D341Med (cell line): ENCODE measurements around the gene ADAM22.
A peak's percentile ranks its signal among the peaks of the same experiment; 100 is the strongest.
"Not testable (repeated sequence)": the region's sequence is repeated elsewhere in the genome, so short reads cannot be mapped to it uniquely, and the experiment has no call there.

ENCODE experiments used
- DNase-seq: peaks from one replicate; pipeline ENCODE4 v3.0.0; 2012; ENCODE audit warnings: low spot score

The ADAM22 gene, protein sequence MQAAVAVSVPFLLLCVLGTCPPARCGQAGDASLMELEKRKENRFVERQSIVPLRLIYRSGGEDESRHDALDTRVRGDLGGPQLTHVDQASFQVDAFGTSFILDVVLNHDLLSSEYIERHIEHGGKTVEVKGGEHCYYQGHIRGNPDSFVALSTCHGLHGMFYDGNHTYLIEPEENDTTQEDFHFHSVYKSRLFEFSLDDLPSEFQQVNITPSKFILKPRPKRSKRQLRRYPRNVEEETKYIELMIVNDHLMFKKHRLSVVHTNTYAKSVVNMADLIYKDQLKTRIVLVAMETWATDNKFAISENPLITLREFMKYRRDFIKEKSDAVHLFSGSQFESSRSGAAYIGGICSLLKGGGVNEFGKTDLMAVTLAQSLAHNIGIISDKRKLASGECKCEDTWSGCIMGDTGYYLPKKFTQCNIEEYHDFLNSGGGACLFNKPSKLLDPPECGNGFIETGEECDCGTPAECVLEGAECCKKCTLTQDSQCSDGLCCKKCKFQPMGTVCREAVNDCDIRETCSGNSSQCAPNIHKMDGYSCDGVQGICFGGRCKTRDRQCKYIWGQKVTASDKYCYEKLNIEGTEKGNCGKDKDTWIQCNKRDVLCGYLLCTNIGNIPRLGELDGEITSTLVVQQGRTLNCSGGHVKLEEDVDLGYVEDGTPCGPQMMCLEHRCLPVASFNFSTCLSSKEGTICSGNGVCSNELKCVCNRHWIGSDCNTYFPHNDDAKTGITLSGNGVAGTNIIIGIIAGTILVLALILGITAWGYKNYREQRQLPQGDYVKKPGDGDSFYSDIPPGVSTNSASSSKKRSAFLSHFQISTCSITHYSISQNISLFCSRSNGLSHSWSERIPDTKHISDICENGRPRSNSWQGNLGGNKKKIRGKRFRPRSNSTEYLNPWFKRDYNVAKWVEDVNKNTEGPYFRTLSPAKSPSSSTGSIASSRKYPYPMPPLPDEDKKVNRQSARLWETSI

GRCh38 chr7:87933953-87934698, at the start of gene ADAM22:
TSS of gene ADAM22 (plus strand) at chr7:87934251. CDS start at chr7:87934466, 215 bp downstream.
- DNase-seq = peak; percentile 96

- DNase-seq = no peak
Measured at GRCh38 chr7:87885018-87885417, 49.0 kb upstream of the ADAM22 start.

GRCh38 chr7:87886875-87887274, 47.2 kb upstream of the ADAM22 start:
- no peak for DNase-seq

- no peak for DNase-seq
Measured at GRCh38 chr7:87895363-87895762, 38.7 kb upstream of the ADAM22 start.

- DNase-seq = no peak
Measured at GRCh38 chr7:87899255-87899654, 34.8 kb upstream of the ADAM22 start.

DNA sequence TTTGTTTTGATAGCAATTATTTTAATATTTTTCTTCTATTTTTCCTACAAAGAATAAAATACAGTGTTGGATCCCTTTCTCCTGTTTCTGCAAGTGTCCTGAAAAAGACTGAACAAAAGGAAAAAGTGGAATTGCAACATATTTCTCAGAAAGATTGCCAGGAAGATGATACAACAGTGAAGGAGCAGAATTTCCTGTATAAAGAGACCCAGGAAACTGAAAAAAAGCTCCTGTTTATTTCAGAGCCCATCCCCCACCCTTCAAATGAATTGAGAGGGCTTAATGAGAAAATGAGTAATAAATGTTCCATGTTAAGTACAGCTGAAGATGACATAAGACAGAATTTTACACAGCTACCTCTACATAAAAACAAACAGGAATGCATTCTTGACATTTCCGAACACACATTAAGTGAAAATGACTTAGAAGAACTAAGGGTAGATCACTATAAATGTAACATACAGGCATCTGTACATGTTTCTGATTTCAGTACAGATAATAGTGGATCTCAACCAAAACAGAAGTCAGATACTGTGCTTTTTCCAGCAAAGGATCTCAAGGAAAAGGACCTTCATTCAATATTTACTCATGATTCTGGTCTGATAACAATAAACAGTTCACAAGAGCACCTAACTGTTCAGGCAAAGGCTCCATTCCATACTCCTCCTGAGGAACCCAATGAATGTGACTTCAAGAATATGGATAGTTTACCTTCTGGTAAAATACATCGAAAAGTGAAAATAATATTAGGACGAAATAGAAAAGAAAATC, 26.7 kb upstream of the ADAM22 start:
- not testable (repeated sequence) for DNase-seq

- DNase-seq = not testable (repeated sequence)
Measured at GRCh38 chr7:87908814-87909213, 25.2 kb upstream of the ADAM22 start.

DNA sequence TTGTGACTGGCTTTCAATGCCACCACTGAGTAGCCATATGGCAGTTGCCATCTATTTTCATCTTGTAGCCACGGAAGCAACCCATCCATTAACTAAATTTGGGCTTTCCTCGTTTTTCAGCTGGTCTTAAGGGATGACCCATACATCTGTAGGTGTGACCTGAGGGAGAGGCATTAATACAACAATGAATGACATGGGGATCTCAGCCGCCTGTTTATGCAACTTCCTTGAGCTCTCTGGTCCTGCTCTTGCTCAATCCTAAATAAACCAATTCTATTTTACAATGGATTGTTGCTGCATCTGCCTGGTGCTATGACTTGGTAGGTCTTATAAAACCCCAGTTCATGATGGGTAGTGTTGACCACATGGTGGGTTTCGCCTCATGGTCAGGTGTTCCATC, 21.9 kb upstream of the ADAM22 start:
- no peak for DNase-seq

DNA sequence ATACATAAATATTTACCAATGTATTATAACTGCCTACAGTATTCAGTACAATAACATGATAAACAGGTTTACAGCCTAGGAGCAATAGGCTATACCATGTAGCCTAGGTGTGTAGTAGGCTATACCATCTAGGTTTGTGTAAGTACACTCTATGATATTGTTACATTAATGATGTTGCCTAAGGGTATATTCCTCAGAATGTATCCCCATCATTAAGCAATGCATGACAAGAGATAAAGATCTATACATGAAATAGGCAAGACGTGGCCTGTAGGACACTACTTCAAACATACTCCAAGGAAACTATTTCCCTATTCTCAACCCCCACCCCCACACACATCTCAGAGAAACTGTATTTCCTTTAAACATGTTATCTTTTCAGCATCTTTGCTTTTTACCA, 15.3 kb upstream of the ADAM22 start:
- no peak for DNase-seq

- DNase-seq = no peak
Measured at GRCh38 chr7:87919875-87920274, 14.2 kb upstream of the ADAM22 start.

GRCh38 chr7:87920578-87920977, 13.5 kb upstream of the ADAM22 start:
- DNase-seq = no peak

DNA sequence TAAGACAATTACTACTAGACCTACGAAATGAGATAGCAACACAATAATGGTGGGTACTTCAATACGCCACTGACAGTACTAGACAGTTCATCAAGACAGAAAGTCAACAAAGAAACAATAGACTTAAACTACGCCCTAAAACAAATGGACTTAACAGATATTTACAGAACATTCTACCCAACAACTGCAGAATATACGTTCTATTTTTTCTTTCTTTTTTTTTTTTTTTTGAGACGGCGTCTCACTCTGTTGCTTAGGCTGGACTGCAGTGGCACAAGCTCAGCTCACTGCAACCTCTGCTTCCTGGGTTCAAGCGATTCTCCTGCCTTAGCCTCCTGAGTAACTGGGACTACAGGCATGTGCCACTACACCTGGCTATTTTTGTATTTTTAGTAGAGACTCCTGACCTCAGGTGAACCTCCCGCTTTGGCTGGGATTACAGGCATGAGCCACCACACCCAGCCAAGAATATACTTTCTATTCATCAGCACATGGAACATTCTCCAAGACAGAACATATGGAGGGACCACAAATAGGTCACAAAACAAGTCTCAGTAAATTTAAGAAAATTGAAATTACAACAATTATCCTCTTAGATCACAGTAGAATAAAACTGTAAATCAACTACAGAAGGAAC, 11.2 kb upstream of the ADAM22 start:
- DNase-seq = not testable (repeated sequence)

DNA sequence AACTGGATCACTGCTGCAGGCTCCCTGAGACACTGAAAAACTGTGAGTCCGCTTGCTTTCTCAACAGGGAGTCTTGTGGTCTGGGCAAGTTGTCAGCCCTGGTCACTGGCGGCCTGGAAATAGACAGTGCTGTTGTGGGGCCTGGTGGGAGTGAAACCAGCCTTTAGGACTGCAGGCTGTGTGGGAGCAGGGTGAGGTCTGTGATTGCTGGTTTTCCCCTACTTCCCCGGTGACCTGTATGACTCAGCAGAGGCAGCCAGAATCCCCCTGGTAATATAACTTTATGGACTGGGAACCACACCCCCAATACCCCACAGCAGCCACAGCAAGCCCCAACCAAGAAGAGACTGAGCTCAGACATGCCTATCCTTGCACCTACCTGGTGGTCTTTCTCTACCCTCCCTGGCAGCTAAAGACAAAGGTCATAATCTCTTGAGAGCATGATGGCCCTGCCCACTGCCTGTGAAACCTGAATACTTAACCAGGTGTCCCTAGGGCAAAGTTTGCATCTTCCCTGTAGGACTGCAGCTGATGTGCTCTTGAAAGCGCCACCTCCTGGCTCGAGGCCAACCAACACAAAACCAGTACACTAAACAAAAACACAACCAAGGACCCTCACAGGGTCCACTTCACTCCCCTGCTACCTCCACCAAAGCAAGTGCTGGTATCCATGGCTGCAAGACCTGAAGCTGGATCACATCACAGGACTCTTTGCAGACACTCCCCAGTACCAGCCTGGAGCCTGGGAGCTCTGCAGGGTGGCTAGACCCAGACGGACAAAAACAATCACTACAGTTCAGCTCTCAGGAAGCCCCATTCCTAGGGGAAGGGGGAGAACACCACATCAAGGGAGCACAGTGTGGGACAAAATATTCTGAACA, 7.2 kb upstream of the ADAM22 start:
- DNase-seq = no peak

GRCh38 chr7:87933605-87933952, 472 bp upstream of the ADAM22 start:
- no peak for DNase-seq

GRCh38 chr7:87934699-87935383, 790 bp downstream of the ADAM22 start:
- DNase-seq = peak; percentile 66

DNA sequence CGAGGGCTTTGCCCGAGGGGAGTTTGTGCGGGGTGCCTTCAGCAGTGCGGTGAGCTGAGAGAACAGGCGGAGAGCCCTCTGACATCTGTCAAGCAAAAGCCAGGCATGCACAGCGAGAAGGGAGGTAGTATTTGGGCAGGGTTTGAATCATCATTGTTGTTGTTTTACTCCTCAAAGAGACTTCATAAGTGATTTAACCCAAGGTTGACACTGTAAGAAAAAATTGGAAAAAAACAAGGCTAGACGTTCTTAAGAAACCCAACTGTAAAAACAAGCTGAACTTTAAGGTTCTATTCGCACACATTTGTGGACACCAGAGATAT, 1.3 kb downstream of the ADAM22 start:
- no peak for DNase-seq

DNA sequence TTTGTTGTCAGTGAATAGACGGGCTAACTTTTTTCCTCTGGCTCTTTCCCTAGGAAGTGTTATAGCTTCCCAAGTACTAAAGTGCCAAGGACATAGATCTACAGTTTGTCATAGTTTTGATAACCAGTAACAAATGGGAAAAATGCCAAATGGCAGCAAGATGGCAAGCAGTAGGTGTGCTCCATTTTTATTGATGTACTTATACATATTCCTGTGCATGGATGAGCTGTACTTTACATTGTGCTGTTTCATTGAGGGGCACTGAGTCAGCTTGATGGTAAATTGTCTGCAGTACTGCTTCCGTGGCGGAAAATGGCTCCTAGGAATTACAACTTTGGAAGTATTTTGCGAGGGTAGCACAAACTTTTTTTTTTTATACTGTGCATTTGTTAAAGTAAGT, 7.1 kb downstream of the ADAM22 start:
- DNase-seq = no peak

DNA sequence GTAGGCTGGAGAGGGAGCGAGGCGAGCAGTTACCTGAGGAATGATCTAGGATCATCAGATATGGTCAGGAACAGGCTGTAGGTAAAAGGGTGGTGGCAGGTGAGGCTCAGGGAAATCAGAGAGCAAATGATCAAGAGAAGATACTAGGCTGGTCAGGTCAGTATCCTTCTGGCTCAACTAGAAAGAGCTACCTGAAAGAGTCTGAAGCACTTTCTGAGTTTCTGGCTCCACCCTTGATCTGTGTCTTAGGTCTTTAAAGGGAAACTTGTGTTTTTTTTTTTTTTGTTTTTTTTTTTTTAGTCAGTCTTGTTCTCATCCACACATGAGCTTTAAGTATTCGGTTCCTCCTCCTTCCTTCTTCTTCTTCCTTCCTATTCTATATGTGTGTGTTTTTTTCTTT, 10.5 kb downstream of the ADAM22 start:
- DNase-seq = no peak

DNA sequence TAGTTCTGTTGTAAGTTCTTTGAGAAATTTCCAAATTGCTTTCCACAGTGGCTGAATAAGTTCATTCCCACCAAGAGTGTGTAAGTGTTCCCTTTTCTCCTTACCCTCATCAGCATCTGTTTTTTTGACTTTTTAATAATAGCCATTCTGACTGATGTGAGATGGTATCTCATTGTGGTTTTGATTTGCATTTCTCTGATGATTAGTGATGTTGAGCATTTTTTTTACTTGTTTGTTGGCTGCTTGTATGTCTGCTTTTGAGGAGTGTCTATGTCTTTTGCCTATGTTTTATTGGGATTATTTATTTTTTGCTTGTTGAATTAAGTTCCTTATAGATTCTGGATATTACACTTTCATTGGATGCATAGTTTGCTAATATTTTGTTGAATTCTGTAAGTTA, 11.9 kb downstream of the ADAM22 start:
- DNase-seq = not testable (repeated sequence)

DNA sequence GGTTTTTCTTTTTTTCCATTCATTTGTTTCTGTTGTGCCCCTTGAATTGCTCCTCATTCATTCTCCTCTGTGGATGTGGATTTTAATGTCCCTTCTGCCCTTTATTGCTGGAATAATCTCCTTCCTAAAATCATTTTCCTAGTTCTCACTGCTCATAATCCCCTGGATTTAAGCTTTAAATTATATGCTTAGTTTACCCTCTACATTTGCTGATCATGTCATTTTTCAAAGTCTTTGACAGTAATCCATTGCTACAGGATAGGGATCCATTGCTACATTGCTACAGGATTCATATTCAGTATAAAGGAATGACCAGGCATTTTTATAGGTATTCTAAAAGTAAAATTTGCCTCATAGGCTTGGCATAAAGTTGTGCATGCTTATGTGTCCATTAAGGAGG, 14.3 kb downstream of the ADAM22 start:
- DNase-seq = no peak
